Activated CD8-positive, alpha-beta memory T cell treated with anti-CD3 and anti-CD28 coated beads, Interleukin-2, amount 50 U/mL, for 1 hour (primary cell): ENCODE results near the gene NPC1.
"Not testable (repeated sequence)": the region's sequence is repeated elsewhere in the genome, so short reads cannot be mapped to it uniquely, and the experiment has no call there.

Source experiments
- DNase-seq: peaks from one replicate; pipeline ENCODE4 v3.0.0-alpha.2; 2020; ENCODE audit errors: extremely low read depth

NPC1 gene

GRCh38 chr18:23586249-23587196, at the start of gene NPC1:
Gene NPC1, minus strand, starts transcription at chr18:23586506. Its CDS starts 163 bp downstream, at chr18:23586343.
- DNase-seq: peak; percentile 65

- DNase-seq: no peak
Observed at GRCh38 chr18:23636071-23636399, 49.7 kb upstream of the NPC1 start.

GRCh38 chr18:23635283-23636070, 49.2 kb upstream of the NPC1 start:
- no peak for DNase-seq

GRCh38 chr18:23634692-23635091, 48.4 kb upstream of the NPC1 start:
- DNase-seq: no peak

GRCh38 chr18:23632615-23633014, 46.3 kb upstream of the NPC1 start:
- no peak for DNase-seq

- no peak for DNase-seq
Observed at GRCh38 chr18:23631746-23632145, 45.4 kb upstream of the NPC1 start.

- no peak for DNase-seq
Observed at GRCh38 chr18:23631312-23631711, 45.0 kb upstream of the NPC1 start.

- DNase-seq: no peak
Observed at GRCh38 chr18:23629444-23629946, 43.2 kb upstream of the NPC1 start.

GRCh38 chr18:23627970-23628369, 41.7 kb upstream of the NPC1 start:
- DNase-seq: no peak

- no peak for DNase-seq
Observed at GRCh38 chr18:23627321-23627720, 41.0 kb upstream of the NPC1 start.

GRCh38 chr18:23626451-23627279, 40.4 kb upstream of the NPC1 start:
- no peak for DNase-seq

GRCh38 chr18:23623040-23623439, 36.7 kb upstream of the NPC1 start:
- DNase-seq: no peak

GRCh38 chr18:23619388-23619881, 33.1 kb upstream of the NPC1 start:
- no peak for DNase-seq

- no peak for DNase-seq
Observed at GRCh38 chr18:23618862-23619387, 32.6 kb upstream of the NPC1 start.

- DNase-seq: no peak
Observed at GRCh38 chr18:23617412-23618014, 31.2 kb upstream of the NPC1 start.

- no peak for DNase-seq
Observed at GRCh38 chr18:23616258-23616657, 30.0 kb upstream of the NPC1 start.

- no peak for DNase-seq
Observed at GRCh38 chr18:23614891-23615290, 28.6 kb upstream of the NPC1 start.

- no peak for DNase-seq
Observed at GRCh38 chr18:23614413-23614812, 28.1 kb upstream of the NPC1 start.

GRCh38 chr18:23613091-23613475, 26.8 kb upstream of the NPC1 start:
- DNase-seq: not testable (repeated sequence)

GRCh38 chr18:23612434-23613090, 26.3 kb upstream of the NPC1 start:
- DNase-seq: no peak
